GM21529 (cell line): ENCODE measurements around the gene CRYZ.
"Not testable (repeated sequence)": the region's sequence is repeated elsewhere in the genome, so short reads cannot be mapped to it uniquely, and the experiment has no call there.

Experiments used
- ATAC-seq: cut with Tn5 transposase; IDR thresholded peaks from one replicate; pipeline ENCODE4 v1.9.1; 2021; ENCODE audit not compliant: unreplicated experiment

Gene CRYZ

GRCh38 chr1:74681851-74682250 is 51.0 kb downstream of the CRYZ start:
- ATAC-seq, result no peak

GRCh38 chr1:74681449-74681848 is 51.4 kb downstream of the CRYZ start:
- ATAC-seq, result peak; percentile 87

GRCh38 chr1:74681001-74681400 is 51.8 kb downstream of the CRYZ start:
- ATAC-seq, result peak; percentile 41

GRCh38 chr1:74679811-74680210 is 53.0 kb downstream of the CRYZ start:
- ATAC-seq, result no peak

GRCh38 chr1:74677926-74678325 is 54.9 kb downstream of the CRYZ start:
- no peak for ATAC-seq

GRCh38 chr1:74674278-74675048 is 58.4 kb downstream of the CRYZ start:
- ATAC-seq, result peak; percentile 40

GRCh38 chr1:74673351-74674111 is 59.3 kb downstream of the CRYZ start, which contains the start of gene ERICH3:
TSS of gene ERICH3 (minus strand) at chr1:74673792. CDS start at chr1:74673519, 273 bp downstream.
- ATAC-seq, result peak; percentile 60

GRCh38 chr1:74670866-74671265 is 62.0 kb downstream of the CRYZ start:
- not testable (repeated sequence) for ATAC-seq
